ENCODE results near the gene ATL3.
"Not testable (repeated sequence)": the region's sequence is repeated elsewhere in the genome, so short reads cannot be mapped to it uniquely, and the experiment has no call there.

The ATL3 gene

DNA sequence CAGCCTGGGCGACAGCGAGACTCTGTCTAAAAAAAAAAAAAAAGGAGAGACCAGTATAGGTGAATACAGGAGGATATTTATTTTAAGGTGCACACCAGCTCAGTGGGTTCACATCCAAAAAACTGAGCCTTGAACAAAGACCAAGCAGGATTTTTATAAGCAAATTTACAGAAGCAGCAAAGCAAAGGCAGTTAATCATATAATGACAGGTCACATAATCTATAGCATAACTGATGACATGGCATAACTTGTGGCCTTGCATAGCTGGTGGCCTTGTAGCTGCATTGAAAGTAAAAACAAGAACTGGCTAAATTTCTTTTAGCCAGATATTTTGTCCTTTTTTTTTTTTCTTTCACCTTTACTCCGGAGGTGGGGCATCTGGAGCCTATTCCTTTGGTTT lies 54.2 kb downstream of the ATL3 start:
- no peak for FAIRE-seq

- FAIRE-seq, result no peak
These were observed 57.0 kb downstream of the ATL3 start, which contains the start of gene PLAAT3 for GRCh38 chr11:63614136-63614671. Gene PLAAT3 (minus strand): TSS chr11:63614433. CDS start chr11:63614014, 419 bp downstream.

GRCh38 chr11:63613517-63614135 lies 57.5 kb downstream of the ATL3 start:
- FAIRE-seq, result no peak

GRCh38 chr11:63612181-63612580 lies 59.0 kb downstream of the ATL3 start:
- no peak for FAIRE-seq

DNA sequence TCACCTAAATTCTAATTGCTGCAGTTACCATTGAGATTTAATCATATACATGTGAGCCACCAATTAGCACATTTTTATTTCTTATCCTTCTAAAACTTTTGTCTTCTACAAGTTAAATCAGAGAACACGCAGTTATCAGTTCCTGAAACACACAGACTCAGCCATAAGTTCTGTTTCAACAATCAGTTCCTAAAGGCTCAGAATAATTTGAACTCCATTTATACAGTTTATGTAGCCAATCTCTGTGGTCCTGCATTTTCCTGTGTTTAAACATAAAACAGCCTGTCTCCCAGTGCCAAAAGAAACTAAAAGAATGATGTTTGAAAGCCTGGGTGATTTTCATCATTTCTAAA lies 59.8 kb downstream of the ATL3 start:
- FAIRE-seq, result no peak

DNA sequence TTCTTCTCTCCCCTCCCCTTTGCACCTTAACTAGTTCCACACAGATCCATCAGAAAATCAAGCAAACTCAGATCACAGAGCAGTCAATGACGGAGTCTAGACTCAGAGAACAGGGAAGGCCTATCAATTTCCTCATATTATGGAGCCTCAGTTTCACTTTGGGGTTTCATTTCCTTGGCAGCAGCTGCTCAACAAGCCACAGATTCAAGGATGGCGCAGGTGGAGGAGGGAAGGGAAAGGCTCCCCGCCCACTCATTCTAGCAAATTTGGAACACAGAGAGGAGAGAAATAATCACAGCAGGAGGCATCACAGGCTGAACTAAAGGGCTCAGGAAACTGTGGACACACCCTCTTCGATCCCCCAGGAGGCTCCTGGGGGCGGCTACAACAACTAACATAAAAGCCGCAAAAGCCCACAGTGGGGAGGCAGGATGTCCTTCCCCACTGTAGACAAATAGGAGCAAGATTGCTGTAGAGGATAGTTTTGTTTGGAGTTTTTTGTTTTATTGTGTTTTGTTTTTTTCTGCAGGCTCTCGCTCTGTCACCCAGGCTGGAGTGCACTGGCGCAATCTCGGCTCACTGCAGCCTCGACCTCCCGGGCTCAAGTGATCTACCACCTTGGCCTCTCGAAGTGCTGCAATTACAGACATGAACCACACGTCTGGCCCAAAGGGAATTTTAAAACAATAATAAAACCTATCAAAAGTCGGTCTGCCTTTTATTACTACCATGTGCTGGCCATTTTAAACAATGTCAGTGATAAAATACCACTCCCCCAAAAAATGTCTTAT lies 60.4 kb downstream of the ATL3 start:
- FAIRE-seq, result no peak

GRCh38 chr11:63609971-63610580 lies 61.1 kb downstream of the ATL3 start:
- no peak for FAIRE-seq

DNA sequence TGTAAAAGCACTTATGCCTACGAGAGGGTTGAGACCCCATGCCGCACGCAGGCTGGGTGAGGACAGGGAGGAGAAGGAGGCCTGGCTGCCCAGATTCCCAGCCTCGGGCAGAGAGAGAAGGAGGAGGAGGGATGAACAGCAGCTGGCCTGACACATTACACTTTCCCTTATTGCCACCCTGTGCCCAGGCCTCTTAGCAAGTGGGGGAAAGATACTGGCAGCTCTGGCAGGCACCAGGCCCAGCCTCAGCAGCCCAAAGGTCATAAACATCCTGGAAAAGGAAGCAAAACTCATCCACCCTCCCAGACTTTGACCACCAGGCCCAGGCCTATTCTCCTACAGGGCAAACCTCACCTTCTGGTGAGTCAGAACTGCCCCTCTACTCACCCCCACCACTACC lies 61.6 kb downstream of the ATL3 start:
- FAIRE-seq, result no peak

DNA sequence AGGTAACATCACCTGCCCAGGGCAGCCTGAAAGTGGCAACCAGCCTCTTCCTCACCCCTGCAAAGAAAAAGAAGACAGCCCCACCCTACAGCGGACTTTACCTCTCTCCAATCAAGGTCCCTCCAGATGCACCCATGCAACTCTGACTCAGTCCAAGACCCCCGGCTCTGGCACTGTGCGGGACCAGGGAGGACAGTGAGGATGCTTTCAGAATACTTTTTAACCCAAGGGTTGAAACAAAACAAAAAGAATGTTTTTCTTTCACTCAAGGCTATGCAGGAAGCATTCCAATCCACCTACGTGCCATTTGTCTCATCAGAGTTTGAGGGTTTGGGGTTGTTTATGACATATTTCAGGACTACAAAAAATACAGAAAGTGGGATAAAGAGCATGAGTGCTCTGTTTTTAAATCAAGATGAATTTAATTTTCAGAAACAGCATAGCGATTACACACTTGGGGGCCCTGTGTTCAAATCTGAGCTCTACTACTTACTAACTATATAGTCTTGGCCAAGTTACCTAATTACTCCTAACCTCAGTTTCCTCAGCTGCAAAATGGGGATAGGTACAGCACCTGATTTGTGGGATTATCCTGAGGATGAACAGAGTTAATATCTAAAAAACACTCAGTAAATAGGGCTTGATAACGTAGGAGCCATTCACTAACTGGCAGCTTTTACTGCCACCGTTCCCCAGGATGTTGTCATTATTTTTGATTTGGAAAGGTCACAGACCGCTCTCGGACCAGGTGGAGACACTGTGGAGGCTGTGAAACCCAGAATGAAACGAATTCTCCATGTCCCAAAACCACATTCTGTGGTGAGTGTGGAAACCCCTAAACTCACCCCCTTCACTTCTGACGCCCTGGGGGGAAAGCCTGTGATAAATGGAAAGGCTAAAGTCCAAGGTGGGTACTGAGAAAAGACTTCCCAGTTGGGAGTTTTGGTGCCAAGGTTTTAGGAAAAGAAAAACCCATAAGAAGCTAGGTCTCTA lies 62.5 kb downstream of the ATL3 start:
- no peak for FAIRE-seq

DNA sequence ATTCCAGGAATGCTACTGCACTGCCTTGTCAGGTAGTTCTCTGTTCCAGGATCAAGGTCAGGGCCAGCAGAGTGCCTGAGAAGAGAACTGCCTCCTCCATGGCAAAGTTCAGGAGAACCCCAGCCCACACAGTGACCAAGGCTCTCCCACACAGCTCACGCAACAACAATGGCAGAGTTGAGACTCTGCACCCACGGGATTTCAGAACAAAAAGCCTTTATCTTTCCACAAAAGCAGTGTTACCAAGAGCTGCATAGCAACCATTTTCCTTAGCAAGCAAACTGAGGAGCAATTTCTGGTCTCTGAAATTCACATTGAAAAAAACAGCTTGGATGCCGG lies 68.0 kb downstream of the ATL3 start:
- FAIRE-seq, result no peak

- not testable (repeated sequence) for FAIRE-seq
These were observed 68.6 kb downstream of the ATL3 start for GRCh38 chr11:63602290-63603179.

DNA sequence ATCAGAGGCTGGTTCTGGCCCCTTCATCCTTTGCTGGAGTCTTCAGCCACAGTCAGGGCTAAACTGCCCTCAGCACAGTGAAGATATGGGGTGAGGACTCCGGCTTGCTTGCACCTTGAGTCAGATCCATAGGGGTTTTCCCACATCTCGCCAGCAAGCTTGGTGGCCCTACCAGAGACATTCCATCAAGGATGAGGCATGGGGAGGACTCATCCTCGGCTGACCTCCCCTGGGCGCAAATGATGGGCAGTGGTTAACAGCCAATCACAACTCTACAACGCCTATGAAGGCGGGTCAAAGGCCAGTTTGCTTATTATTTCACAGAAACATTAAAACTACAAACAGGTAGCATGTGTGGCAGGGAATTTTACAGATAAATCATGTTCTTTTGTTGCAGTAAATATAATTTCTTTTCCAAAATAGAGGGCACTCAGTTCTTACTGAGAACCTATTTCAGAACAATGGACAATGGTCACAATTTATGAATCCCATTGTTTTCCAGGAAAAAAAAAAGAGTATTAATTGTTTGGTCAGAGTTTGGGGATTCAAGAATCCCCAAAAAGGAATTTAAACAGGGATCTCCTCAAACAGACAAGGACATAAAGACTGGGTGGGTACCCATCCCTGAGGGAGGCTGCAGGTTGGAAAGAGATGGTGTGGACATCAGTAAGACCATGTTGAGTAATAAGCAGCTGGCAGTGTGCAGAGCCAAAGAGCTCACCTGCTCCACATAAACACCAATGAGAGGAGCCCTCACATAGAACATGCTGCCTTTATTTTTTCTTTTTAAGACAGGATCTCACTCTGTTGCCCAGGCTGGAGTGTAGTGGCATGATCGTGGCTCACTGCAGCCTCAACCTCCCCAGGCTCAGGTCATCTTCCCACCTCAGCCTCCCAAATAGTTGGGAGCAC lies 71.7 kb downstream of the ATL3 start:
- FAIRE-seq, result no peak

GRCh38 chr11:63598556-63598955 lies 72.6 kb downstream of the ATL3 start:
- no peak for FAIRE-seq

GRCh38 chr11:63595296-63595695 lies 75.9 kb downstream of the ATL3 start:
- FAIRE-seq, result no peak

DNA sequence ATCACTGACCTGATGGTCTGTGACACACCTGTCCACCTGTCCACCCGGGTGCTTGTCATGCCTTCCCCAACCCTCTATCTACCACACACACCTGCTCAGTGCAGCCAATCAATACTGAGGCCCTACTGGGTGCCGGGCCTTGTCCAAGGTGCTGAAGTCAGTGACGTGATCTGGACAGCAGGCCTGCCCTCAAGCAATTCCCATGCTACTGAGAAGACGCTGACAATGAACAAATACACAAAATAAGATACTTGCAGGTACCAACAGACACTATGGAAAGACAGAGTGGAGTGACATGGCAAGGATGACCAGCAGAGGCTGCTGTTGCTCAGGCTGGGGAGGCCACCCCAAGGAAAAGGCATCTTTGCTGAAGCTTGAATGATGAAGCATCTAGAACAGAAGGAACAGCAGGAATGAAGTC lies 78.2 kb downstream of the ATL3 start:
- no peak for FAIRE-seq

GRCh38 chr11:63590024-63590788 lies 81.0 kb downstream of the ATL3 start:
- FAIRE-seq, result no peak

- no peak for FAIRE-seq
These were observed 82.2 kb downstream of the ATL3 start for GRCh38 chr11:63589000-63589399.

- no peak for FAIRE-seq
These were observed 84.6 kb downstream of the ATL3 start for GRCh38 chr11:63586451-63587166.

- FAIRE-seq, result no peak
These were observed 87.9 kb downstream of the ATL3 start for GRCh38 chr11:63583357-63583677.

Measured in islet of Langerhans (tissue), 1 donor.